NB4 (cell line): ENCODE measurements around the gene RGS14.

Source experiments
- CTCF ChIP-seq: IDR thresholded peaks from one replicate; pipeline ENCODE4 v1.5.1; 2012; ENCODE audit warnings: low read depth, low read length
- MAX ChIP-seq: IDR thresholded peaks from 2 replicates; pipeline ENCODE4 v1.6.1; 2011; ENCODE audit warnings: low read depth, low read length
- POLR2A ChIP-seq: IDR thresholded peaks from 2 replicates; pipeline ENCODE4 v1.6.1; 2011; ENCODE audit warnings: mild to moderate bottlenecking; ENCODE audit not compliant: insufficient read length; ENCODE audit errors: extremely low read depth

GRCh38 chr5:177409043-177409801 is 51.5 kb downstream of the RGS14 start, which contains the start of gene F12:
- TF ChIP-seq POLR2A, result no peak
- TF ChIP-seq MAX, result no peak
- no peak for TF ChIP-seq CTCF
